PC-3 (cell line): Measurements from ENCODE around the gene EN2. TPM values are rescaled to one million over a fixed set of nuclear protein-coding genes. Genes with fewer than 3 reads are reported as not detected.

Source experiments
- ATAC-seq: fragments of 200-7000 bp; cut with Tn5 transposase; 2 replicates; pipeline ENCODE4 v1.9.1; 2020; ENCODE audit warnings: mild to moderate bottlenecking, moderate library complexity
- BruUV-seq: library from RNA; stranded (reverse); fragments of 400-500 nt; replicated peaks from 2 replicates; lab custom pipeline; 2021; lab: Mats Ljungman, UMichigan
- CTCF ChIA-PET: fragments of 300-600 bp; sonication (Branson Sonifier 250); formaldehyde crosslinking; loops from one replicate; lab custom pipeline; 2022; ENCODE audit warnings: antibody characterized with exemption; lab: Charles Lee
- POLR2A ChIA-PET: fragments of 300-600 bp; sonication (Branson Sonifier 250); formaldehyde crosslinking; loops from one replicate; lab custom pipeline; 2022; ENCODE audit warnings: antibody characterized with exemption; ENCODE audit not compliant: unreplicated experiment; lab: Charles Lee
- DNase-seq: peaks from one replicate; pipeline ENCODE4 v3.0.0-alpha.2; 2015
- H2AFZ ChIP-seq: fragments of 300-600 bp; sonication (generic); 2 replicates; pipeline ENCODE4 v1.6.0; 2016; ENCODE audit warnings: antibody characterized with exemption, low read length
- H3F3A ChIP-seq: fragments of 300-600 bp; sonication (generic); one replicate; pipeline ENCODE4 v1.6.0; 2017; ENCODE audit warnings: antibody characterized with exemption, low read length, control low read depth, mild to moderate bottlenecking; ENCODE audit not compliant: unreplicated experiment
- H3K27ac ChIP-seq: fragments of 300-600 bp; sonication (generic); 2 replicates; pipeline ENCODE4 v1.5.1; 2016; ENCODE audit warnings: mild to moderate bottlenecking, low read length
- H3K27me3 ChIP-seq: fragments of 300-600 bp; sonication (generic); 2 replicates; pipeline ENCODE4 v1.6.1; 2016; ENCODE audit warnings: low read length, mixed read lengths
- H3K36me3 ChIP-seq: fragments of 300-600 bp; sonication (generic); 2 replicates; pipeline ENCODE4 v1.6.1; 2016; ENCODE audit warnings: low read depth, mixed run types, low read length, mixed read lengths
- H3K4me1 ChIP-seq: fragments of 300-600 bp; sonication (generic); 2 replicates; pipeline ENCODE4 v1.5.1; 2016; ENCODE audit warnings: low read length; ENCODE audit not compliant: insufficient read depth
- H3K4me2 ChIP-seq: fragments of 300-600 bp; sonication (generic); 2 replicates; pipeline ENCODE4 v1.6.0; 2016; ENCODE audit warnings: low read length
- H3K4me3 ChIP-seq: fragments of 300-600 bp; sonication (generic); 2 replicates; pipeline ENCODE4 v1.5.1; 2016; ENCODE audit warnings: mild to moderate bottlenecking, low read length, mixed read lengths
- H3K79me2 ChIP-seq: fragments of 300-600 bp; sonication (generic); 2 replicates; pipeline ENCODE4 v1.6.1; 2017; ENCODE audit warnings: low read length, mixed read lengths
- H3K9ac ChIP-seq: fragments of 300-600 bp; sonication (generic); 2 replicates; pipeline ENCODE4 v1.6.0; 2016; ENCODE audit warnings: mild to moderate bottlenecking, low read length
- H3K9me2 ChIP-seq: fragments of 300-600 bp; sonication (generic); replicated peaks from 2 replicates; pipeline ENCODE4 v1.6.1; 2016; ENCODE audit warnings: mixed run types, low read length, mixed read lengths
- H3K9me3 ChIP-seq: fragments of 300-600 bp; sonication (generic); 2 replicates; pipeline ENCODE4 v1.6.1; 2016; ENCODE audit warnings: low read length, mixed read lengths
- H4K20me1 ChIP-seq: fragments of 300-600 bp; sonication (generic); 2 replicates; pipeline ENCODE4 v1.6.1; 2016; ENCODE audit warnings: low read length, mixed read lengths
- CTCF ChIP-seq: fragments of 300-600 bp; sonication (generic); conservative IDR thresholded peaks from 2 replicates; pipeline ENCODE4 v1.5.1; 2017; ENCODE audit warnings: antibody characterized with exemption, low read depth, mild to moderate bottlenecking, low read length
- EZH2 ChIP-seq: fragments of 300-600 bp; sonication (generic); IDR thresholded peaks from one replicate; pipeline ENCODE4 v1.6.1; 2017; ENCODE audit warnings: antibody characterized with exemption, mild to moderate bottlenecking, low read length; ENCODE audit not compliant: unreplicated experiment
- EZH2phosphoT487 ChIP-seq: fragments of 300-600 bp; sonication (generic); IDR thresholded peaks from 2 replicates; pipeline ENCODE4 v1.6.1; 2018; ENCODE audit warnings: mild to moderate bottlenecking, antibody characterized with exemption, low read length, borderline replicate concordance
- intact Hi-C: fragments of 100-400 bp; cut with micrococcal nuclease; formaldehyde crosslinking; loops from 2 replicates; pipeline ENCODE4 v1.9.0; 2023
- total RNA-seq: library from RNA; depleted of rRNA; stranded (reverse); fragments of >200 nt; gene quantifications from 2 replicates; pipeline ENCODE4 v1.2.3, GENCODE V29; 2014

The EN2 gene
- total RNA-seq, 1 experiment from 2014 or later, result 2.3 TPM

- ATAC-seq (no peak), DNase-seq (no peak)
- H3K9me3 ChIP-seq, result no peaks in the 10 kb centered on the region
- no peak overlapping the region for H2AFZ ChIP-seq
- BruUV-seq, result no TSS peak
- H4K20me1 ChIP-seq, result no peaks in the 10 kb centered on the region
- H3K4me2 ChIP-seq, result no peak overlapping the region
- intact Hi-C loops, result no loop called here
- no peaks in the 10 kb centered on the region for H3K36me3 ChIP-seq
- no peaks in the 10 kb centered on the region for H3K9me2 ChIP-seq
- ChIA-PET CTCF (interaction anchor here (0.7 kb wide), 1 partner anchor 123 kb away, joined by 3 read pairs; no protein-coding TSS in a partner anchor), POLR2A (no interaction called here)
- H3K9ac ChIP-seq, result no peak overlapping the region
- no peak overlapping the region for H3K27ac ChIP-seq
- no peak overlapping the region for H3K4me3 ChIP-seq
- no peaks in the 10 kb centered on the region for H3K79me2 ChIP-seq
- no peak for TF ChIP-seq EZH2phosphoT487
- no peak for TF ChIP-seq CTCF
- TF ChIP-seq EZH2, result no peak
- H3K4me1 ChIP-seq, result no peaks in the 10 kb centered on the region
- H3F3A ChIP-seq, result no peaks in the 10 kb centered on the region
- H3K27me3 ChIP-seq, result peaks cover under 1% of the 10 kb centered on the region; the same call in 1 of the 2 replicates
These were observed 5.3 kb downstream of the EN2 start for GRCh38 chr7:155463114-155463811.

- intact Hi-C loops, result no loop called here
- H4K20me1 ChIP-seq, result no peaks in the 10 kb centered on the region
- TF ChIP-seq EZH2phosphoT487 (no peak), CTCF (no peak), EZH2 (no peak)
- H3K27me3 ChIP-seq, result peaks cover 7% of the 10 kb centered on the region
- no peaks in the 10 kb centered on the region for H3F3A ChIP-seq
- no TSS peak for BruUV-seq
- no peak overlapping the region for H3K27ac ChIP-seq
- no peaks in the 10 kb centered on the region for H3K36me3 ChIP-seq
- CTCF ChIA-PET, result no interaction called here
- POLR2A ChIA-PET, result no interaction called here
- H3K79me2 ChIP-seq, result no peaks in the 10 kb centered on the region
- no peak overlapping the region for H3K4me2 ChIP-seq
- no peak overlapping the region for H2AFZ ChIP-seq
- no peak overlapping the region for H3K9ac ChIP-seq
- no peak overlapping the region for H3K4me3 ChIP-seq
- ATAC-seq (no peak), DNase-seq (no peak)
- H3K9me3 ChIP-seq, result no peaks in the 10 kb centered on the region
- H3K4me1 ChIP-seq, result no peaks in the 10 kb centered on the region
- H3K9me2 ChIP-seq, result no peaks in the 10 kb centered on the region
These were observed 6.3 kb downstream of the EN2 start for GRCh38 chr7:155464183-155464582.
